A673 (cell line): ENCODE results near the gene CMYA5.

ENCODE experiments used
- CTCF ChIP-seq: fragments of 300-800, 200-600 bp; sonication (generic); conservative IDR thresholded peaks from 2 replicates; pipeline ENCODE4 v1.5.1; 2017; ENCODE audit warnings: low read depth, mild to moderate bottlenecking, antibody characterized with exemption, low read length, moderate library complexity, mixed read lengths
- EZH2 ChIP-seq: fragments of 200-600 bp; sonication (generic); IDR thresholded peaks from 2 replicates; pipeline ENCODE4 v1.6.1; 2017; ENCODE audit warnings: borderline replicate concordance, low read depth, mild to moderate bottlenecking, mixed read lengths, antibody characterized with exemption, low read length; ENCODE audit not compliant: poor library complexity, severe bottlenecking

DNA sequence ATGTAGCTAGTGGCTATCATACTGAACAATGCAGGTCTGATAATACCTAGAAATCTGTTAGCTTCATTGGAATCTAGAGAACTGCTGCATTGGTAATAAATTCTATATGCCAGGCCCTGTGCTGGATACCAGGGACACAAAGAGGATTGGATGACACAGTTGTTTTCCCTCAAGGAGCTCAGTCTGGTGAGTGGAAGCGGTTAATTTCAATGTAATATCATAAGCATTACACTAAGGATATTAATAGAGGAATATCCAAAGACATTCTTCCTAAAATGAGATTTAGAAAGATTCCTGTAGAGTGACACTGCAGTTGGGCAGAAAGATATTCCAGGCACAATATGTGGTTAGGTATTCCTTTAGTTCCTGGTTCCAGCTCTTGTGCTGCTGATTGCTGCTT lies 5.9 kb downstream of the CMYA5 start:
- TF ChIP-seq EZH2 (no peak), CTCF (no peak)
